ENCODE measurements around the gene EHD1. TPM values are rescaled to one million over a fixed set of nuclear protein-coding genes. Genes with fewer than 3 reads are reported as not detected.

Gene EHD1
- total and polyA plus RNA-seq, 2 of the 8 experiments (the other 6 are each of a cell fraction or from before 2014, with no cell fraction given), result 31.5 to 42.9 TPM

- 73% methylated on average over 18 of the region's 19 CpGs; no CpG with 5 or more reads in 1 of the 2 experiments for WGBS, 2 experiments (ENCODE audit: extremely low coverage in 1 of 2, insufficient coverage in 1 of 2, insufficient read length in 1 of 2, insufficient replicate concordance in 2 of 2, low coverage in 1 of 2, low lambda C conversion rate in 2 of 2, missing lambda C conversion rate in 1 of 2)
- H2BK20ac ChIP-seq (ENCODE audit: low read length), result no peak overlapping the region
- no peak overlapping the region for H2AFZ ChIP-seq (ENCODE audit: low read length)
- peaks cover 0 to 3% of the 10 kb centered on the region in 2 experiments; a peak in 1 of 4 replicates for H3K79me2 ChIP-seq (ENCODE audit: control insufficient read depth in 1 of 2, insufficient read depth in 2 of 2, low read length in 2 of 2)
- H3K27ac ChIP-seq (ENCODE audit: low read depth, low read length), result peak overlapping the region; percentile 78
- no peak overlapping the region; the same call in 1 of the 2 replicates for H2BK15ac ChIP-seq (ENCODE audit: low read length)
- H3K4me3 ChIP-seq (ENCODE audit: extremely low read depth in 1 of 4, insufficient read depth in 2 of 4, low read depth in 3 of 4, low read length in 4 of 4), result peak overlapping the region in 2 of 4 experiments; percentile 19 to 94; a peak in 4 of 8 replicates
- H3K56ac ChIP-seq (replicated peaks; ENCODE audit: insufficient read length, low read depth, low read length), result no peak overlapping the region
- H2AK5ac ChIP-seq (ENCODE audit: low read depth, low read length), result peak overlapping the region; percentile 77; the same call in 1 of the 2 replicates
- ChIA-PET CTCF (ENCODE audit: partially characterized antibody) (interaction anchor here (0.6 to 32.3 kb wide), 12 partner anchors 18 to 609 kb away, joined by 3 to 1058 read pairs (median 4); partner anchors contain the start of genes ARL2, EHD1 and MEN1), POLR2A (ENCODE audit: partially characterized antibody) (interaction anchor here (0.6 to 3.1 kb wide), 7 partner anchors 12 to 279 kb away, joined by 3 to 13 read pairs (median 3); partner anchors contain the start of genes EHD1, FAU, MEN1 and MRPL49)
- no peak for TF ChIP-seq KDM1A (IDR thresholded peaks at IDR 0.05; ENCODE audit: borderline replicate concordance, low read length)
- no peak for TF ChIP-seq SP1 (IDR thresholded peaks at IDR 0.05; ENCODE audit: low read depth, low read length)
- TF ChIP-seq SAP30 (IDR thresholded peaks at IDR 0.05; ENCODE audit: insufficient read depth, insufficient replicate concordance, low read length), result no peak
- no peak for TF ChIP-seq ATF3 (IDR thresholded peaks at IDR 0.05; ENCODE audit: insufficient read depth, low read depth, low read length)
- TF ChIP-seq USF2 (IDR thresholded peaks at IDR 0.05; ENCODE audit: low read length), result no peak
- TF ChIP-seq CBX8 (IDR thresholded peaks at IDR 0.05; ENCODE audit: borderline replicate concordance, low read depth, low read length), result no peak
- TF ChIP-seq HDAC6 (IDR thresholded peaks at IDR 0.05; ENCODE audit: low read depth, low read length), result no peak
- TF ChIP-seq CREB1 (IDR thresholded peaks at IDR 0.05), result no peak
- TF ChIP-seq JUND (IDR thresholded peaks at IDR 0.05; ENCODE audit: low read length), result peak; percentile 43; the same call in 1 of the 2 replicates
- H3K14ac ChIP-seq (ENCODE audit: insufficient read length), result no peak overlapping the region
- H3K9me3 ChIP-seq (ENCODE audit: insufficient read depth in 2 of 2, low read depth in 1 of 2, low read length in 1 of 2), result no peaks in the 10 kb centered on the region
- peaks cover 3 to 10% (median 6%) of the 10 kb centered on the region in 4 experiments; a peak in 4 of 8 replicates for H3K36me3 ChIP-seq (ENCODE audit: control insufficient read depth in 2 of 4, insufficient read depth in 4 of 4, low read length in 3 of 4)
- no peak overlapping the region for H4K91ac ChIP-seq (replicated peaks; ENCODE audit: insufficient read length, low read length)
- no peaks in the 10 kb centered on the region; the same call in 1 of the 2 replicates for H3K79me1 ChIP-seq (ENCODE audit: low read depth, low read length)
- H3K4me2 ChIP-seq (ENCODE audit: insufficient read depth in 1 of 2, low read depth in 2 of 2, low read length in 2 of 2), result peak overlapping the region; percentile 84 to 91
- DNase-seq (ENCODE audit: low read depth in 1 of 2, low spot score in 2 of 2), result peak in 1 of 2 experiments; percentile 58
- H4K20me1 ChIP-seq (replicated peaks in 1 of 2; ENCODE audit: control insufficient read depth in 1 of 2, insufficient read depth in 2 of 2, low read length in 2 of 2), result peaks cover 0 to 4% of the 10 kb centered on the region in 2 experiments
- H3K4me1 ChIP-seq (replicated peaks in 1 of 4; ENCODE audit: control insufficient read depth in 3 of 4, insufficient read depth in 4 of 4, low read length in 3 of 4), result peaks cover 0 to 30% (median 21%) of the 10 kb centered on the region in 4 experiments; a peak in 6 of 7 replicates
- H4K5ac ChIP-seq (ENCODE audit: insufficient read length, low read depth, low read length), result no peak overlapping the region
- no peaks in the 10 kb centered on the region for H3K27me3 ChIP-seq (replicated peaks in 1 of 4; ENCODE audit: control insufficient read depth in 3 of 4, extremely low read depth in 1 of 4, insufficient read depth in 3 of 4, low read length in 3 of 4)
- H2BK5ac ChIP-seq (ENCODE audit: low read depth, low read length), result peak overlapping the region; percentile 82; the same call in 1 of the 2 replicates
- no peak for FAIRE-seq
- H3K9ac ChIP-seq (replicated peaks in 1 of 4; ENCODE audit: extremely low read depth in 1 of 4, low read depth in 3 of 4, low read length in 3 of 4), result peak overlapping the region in 2 of 4 experiments; percentile 49 to 54; a peak in 4 of 7 replicates
- H3K23ac ChIP-seq (ENCODE audit: insufficient read length), result no peak overlapping the region
- peak overlapping the region; percentile 63; the same call in 1 of the 2 replicates for H2BK12ac ChIP-seq (ENCODE audit: low read depth, low read length)
- peak overlapping the region; percentile 93 for H3K18ac ChIP-seq (ENCODE audit: extremely low read depth, low read length)
- peaks cover 9% of the 10 kb centered on the region for H3K23me2 ChIP-seq (ENCODE audit: low read depth, low read length)
- H3K4ac ChIP-seq (replicated peaks; ENCODE audit: insufficient read length, low read depth, low read length), result peak overlapping the region; percentile 0
- H4K8ac ChIP-seq (ENCODE audit: extremely low read depth, insufficient read depth, low read length), result no peak overlapping the region; the same call in 1 of the 2 replicates
- no peak overlapping the region for H2BK120ac ChIP-seq (replicated peaks; ENCODE audit: low read depth, low read length)
Observed at GRCh38 chr11:64842851-64843685, 35.4 kb downstream of the EHD1 start.
